Measurements from ENCODE around the gene SLC26A4. TPM values are rescaled to one million over a fixed set of nuclear protein-coding genes. Genes with fewer than 3 reads are reported as not detected.

The SLC26A4 gene
- total and polyA plus RNA-seq, 5 donors = 0.23 to 0.84 (median 0.37) TPM

GRCh38 chr7:107718456-107719193 lies 58.0 kb downstream of the SLC26A4 start:
- Histone ChIP-seq H3K4me1 (ENCODE audit: control insufficient read depth, insufficient read depth, low read length) (no peaks in the 10 kb centered on the region), H3K4me3 (ENCODE audit: low read length) (no peak overlapping the region), H3K27ac (ENCODE audit: low read length) (no peak overlapping the region), H3K27me3 (ENCODE audit: control insufficient read depth, insufficient read depth) (no peaks in the 10 kb centered on the region), H3K9me3 (ENCODE audit: control insufficient read depth, low read length) (no peaks in the 10 kb centered on the region)
- DNase-seq = no peak
- intact Hi-C loops (cut with DNase I) = no loop called here
- ATAC-seq = no peak
- 83% methylated on average over 4 of the region's 4 CpGs for WGBS

GRCh38 chr7:107721286-107721685 lies 60.7 kb downstream of the SLC26A4 start:
- DNase-seq (no peak), ATAC-seq (no peak)
- H3K27me3 ChIP-seq (ENCODE audit: control insufficient read depth, insufficient read depth) = no peaks in the 10 kb centered on the region
- no peaks in the 10 kb centered on the region for H3K9me3 ChIP-seq (ENCODE audit: control insufficient read depth, low read length)
- no peaks in the 10 kb centered on the region for H3K4me1 ChIP-seq (ENCODE audit: control insufficient read depth, insufficient read depth, low read length)
- no peak overlapping the region for H3K27ac ChIP-seq (ENCODE audit: low read length)
- intact Hi-C loops (cut with DNase I) = loop anchor here in 3 of 4 donors (5.0 to 10.0 kb wide), 2 partner anchors 259 to 516 kb away; no protein-coding TSS in a partner anchor
- 70% methylated on average over 1 of the region's 1 CpG for WGBS
- no peak overlapping the region for H3K4me3 ChIP-seq (ENCODE audit: low read length)

- WGBS = 97% methylated on average over 2 of the region's 2 CpGs
- no peak for DNase-seq
- H3K27ac ChIP-seq (ENCODE audit: low read length) = no peak overlapping the region
- no peak overlapping the region for H3K4me3 ChIP-seq (ENCODE audit: low read length)
- no peaks in the 10 kb centered on the region for H3K9me3 ChIP-seq (ENCODE audit: control insufficient read depth, low read length)
- no peaks in the 10 kb centered on the region for H3K4me1 ChIP-seq (ENCODE audit: control insufficient read depth, insufficient read depth, low read length)
- intact Hi-C loops (cut with DNase I) = loop anchor here in 3 of 4 donors (5.0 to 10.0 kb wide), 2 partner anchors 261 to 518 kb away; no protein-coding TSS in a partner anchor
- no peak for ATAC-seq
- H3K27me3 ChIP-seq (ENCODE audit: control insufficient read depth, insufficient read depth) = no peaks in the 10 kb centered on the region
Measured at GRCh38 chr7:107723255-107723654, 62.6 kb downstream of the SLC26A4 start.

- no peak for DNase-seq
- no peaks in the 10 kb centered on the region for H3K9me3 ChIP-seq (ENCODE audit: control insufficient read depth, low read length)
- 21% methylated on average over 4 of the region's 4 CpGs for WGBS
- H3K4me1 ChIP-seq (ENCODE audit: control insufficient read depth, insufficient read depth, low read length) = no peaks in the 10 kb centered on the region
- no peak overlapping the region for H3K4me3 ChIP-seq (ENCODE audit: low read length)
- ATAC-seq = no peak
- intact Hi-C loops (cut with DNase I) = loop anchor here in 2 of 4 donors (2.0 to 10.0 kb wide), 2 partner anchors 262 to 520 kb away; no protein-coding TSS in a partner anchor
- no peak overlapping the region for H3K27ac ChIP-seq (ENCODE audit: low read length)
- no peaks in the 10 kb centered on the region for H3K27me3 ChIP-seq (ENCODE audit: control insufficient read depth, insufficient read depth)
Measured at GRCh38 chr7:107725138-107725740, 64.6 kb downstream of the SLC26A4 start.

GRCh38 chr7:107726356-107727130 lies 65.9 kb downstream of the SLC26A4 start:
- ATAC-seq (no peak), DNase-seq (no peak)
- Histone ChIP-seq H3K9me3 (ENCODE audit: control insufficient read depth, low read length) (no peaks in the 10 kb centered on the region), H3K27me3 (ENCODE audit: control insufficient read depth, insufficient read depth) (no peaks in the 10 kb centered on the region), H3K27ac (ENCODE audit: low read length) (no peak overlapping the region), H3K4me3 (ENCODE audit: low read length) (no peak overlapping the region), H3K4me1 (ENCODE audit: control insufficient read depth, insufficient read depth, low read length) (no peaks in the 10 kb centered on the region)
- intact Hi-C loops (cut with DNase I) = loop anchor here in 1 of 4 donors (10.0 kb wide), 1 partner anchor 522 kb away; no protein-coding TSS in a partner anchor
- 76% methylated on average over 3 of the region's 3 CpGs for WGBS

- ATAC-seq (no peak), DNase-seq (no peak)
- no peak overlapping the region for H3K27ac ChIP-seq (ENCODE audit: low read length)
- H3K4me3 ChIP-seq (ENCODE audit: low read length) = no peak overlapping the region
- no peaks in the 10 kb centered on the region for H3K9me3 ChIP-seq (ENCODE audit: control insufficient read depth, low read length)
- H3K4me1 ChIP-seq (ENCODE audit: control insufficient read depth, insufficient read depth, low read length) = no peaks in the 10 kb centered on the region
- intact Hi-C loops (cut with DNase I) = loop anchor here in 1 of 4 donors (10.0 kb wide), 1 partner anchor 523 kb away; no protein-coding TSS in a partner anchor
- H3K27me3 ChIP-seq (ENCODE audit: control insufficient read depth, insufficient read depth) = no peaks in the 10 kb centered on the region
Measured at GRCh38 chr7:107728276-107728675, 67.6 kb downstream of the SLC26A4 start.

- peaks cover 4% of the 10 kb centered on the region for H3K4me1 ChIP-seq (ENCODE audit: control insufficient read depth, insufficient read depth, low read length)
- ATAC-seq (peak; percentile 45 to 53), DNase-seq (peak; percentile 51 to 82 (median 81))
- peak overlapping the region; percentile 81 for H3K4me3 ChIP-seq (ENCODE audit: low read length)
- no peaks in the 10 kb centered on the region for H3K27me3 ChIP-seq (ENCODE audit: control insufficient read depth, insufficient read depth)
- 15% methylated on average over 29 of the region's 29 CpGs for WGBS
- H3K9me3 ChIP-seq (ENCODE audit: control insufficient read depth, low read length) = no peaks in the 10 kb centered on the region
- peak overlapping the region; percentile 99 for H3K27ac ChIP-seq (ENCODE audit: low read length)
- intact Hi-C loops (cut with DNase I) = loop anchor here in 3 of 4 donors (5.0 to 10.0 kb wide), 3 partner anchors 132 to 402 kb away; no protein-coding TSS in a partner anchor
Measured at GRCh38 chr7:107742678-107743566, 82.3 kb downstream of the SLC26A4 start.

GRCh38 chr7:107743567-107744344 lies 83.1 kb downstream of the SLC26A4 start, which contains the start of gene CBLL1:
Gene CBLL1 (plus strand): TSS chr7:107744142. CDS start chr7:107744164, 22 bp downstream.
- peak within 1 kb of the TSS; percentile 99 for H3K27ac ChIP-seq (ENCODE audit: low read length)
- no peaks in the 10 kb centered on the region for H3K9me3 ChIP-seq (ENCODE audit: control insufficient read depth, low read length)
- ATAC-seq = peak; percentile 99
- peak; percentile 97 to 99 (median 99) for DNase-seq
- H3K4me1 ChIP-seq (ENCODE audit: control insufficient read depth, insufficient read depth, low read length) = peaks cover 4% of the 10 kb centered on the region
- intact Hi-C loops (cut with DNase I) = loop anchor here in 3 of 4 donors (5.0 to 10.0 kb wide), 3 partner anchors 131 to 401 kb away; no protein-coding TSS in a partner anchor
- H3K27me3 ChIP-seq (ENCODE audit: control insufficient read depth, insufficient read depth) = no peaks in the 10 kb centered on the region
- WGBS = under 1% methylated on average over 56 of the region's 56 CpGs
- peak within 1 kb of the TSS; percentile 81 for H3K4me3 ChIP-seq (ENCODE audit: low read length)

GRCh38 chr7:107744345-107744750 lies 83.7 kb downstream of the SLC26A4 start:
- ATAC-seq (peak; percentile 26 to 61), DNase-seq (no peak)
- peak overlapping the region; percentile 81 for H3K4me3 ChIP-seq (ENCODE audit: low read length)
- under 1% methylated on average over 22 of the region's 22 CpGs for WGBS
- no peaks in the 10 kb centered on the region for H3K9me3 ChIP-seq (ENCODE audit: control insufficient read depth, low read length)
- peaks cover 4% of the 10 kb centered on the region for H3K4me1 ChIP-seq (ENCODE audit: control insufficient read depth, insufficient read depth, low read length)
- peak overlapping the region; percentile 99 for H3K27ac ChIP-seq (ENCODE audit: low read length)
- H3K27me3 ChIP-seq (ENCODE audit: control insufficient read depth, insufficient read depth) = no peaks in the 10 kb centered on the region
- intact Hi-C loops (cut with DNase I) = loop anchor here in 3 of 4 donors (5.0 to 10.0 kb wide), 3 partner anchors 130 to 400 kb away; no protein-coding TSS in a partner anchor
